GM19240 (cell line): Measurements from ENCODE around the gene TTLL9.

Experiments
- DNase-seq: peaks from one replicate; pipeline ENCODE4 v3.0.0; 2011; ENCODE audit warnings: low spot score; ENCODE audit not compliant: insufficient read length

The TTLL9 gene

GRCh38 chr20:31977080-31977479 is 106.6 kb downstream of the TTLL9 start:
- DNase-seq = no peak

DNA sequence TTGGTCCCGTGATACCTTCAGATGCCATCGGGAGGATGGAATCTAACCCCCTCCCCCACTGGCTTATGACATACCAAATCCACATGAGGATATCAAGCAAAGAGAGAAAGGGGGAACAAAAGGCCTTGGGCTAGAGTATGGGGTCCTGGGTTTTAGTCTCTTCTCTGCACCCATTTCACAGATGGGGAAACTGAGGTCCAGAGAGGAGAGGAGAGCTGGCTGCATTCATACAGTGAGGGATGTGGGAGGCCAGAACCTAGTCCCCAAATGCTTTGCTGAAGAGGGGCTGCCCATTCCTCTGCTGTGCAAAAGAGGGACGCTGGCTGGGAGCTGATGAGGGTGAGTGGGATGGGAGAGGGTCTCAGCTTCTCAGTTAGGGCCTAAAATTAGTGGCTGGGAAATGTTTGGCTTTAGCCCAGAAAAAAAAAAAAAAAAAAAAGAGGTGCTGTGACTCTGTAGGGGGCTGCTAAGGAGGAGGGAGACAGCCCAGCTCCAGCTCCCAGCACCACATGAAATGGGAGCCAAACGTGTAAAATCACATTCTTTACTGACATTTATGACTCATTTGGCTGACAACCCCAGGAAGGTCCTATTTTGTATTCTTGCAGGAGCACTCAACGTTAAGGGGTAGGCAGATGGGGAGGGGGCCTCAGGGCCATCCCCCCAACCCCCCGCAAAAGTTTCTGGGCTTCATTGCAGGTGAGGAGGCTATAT is 109.4 kb downstream of the TTLL9 start:
- no peak for DNase-seq

GRCh38 chr20:31981784-31982183 is 111.3 kb downstream of the TTLL9 start:
- no peak for DNase-seq

DNA sequence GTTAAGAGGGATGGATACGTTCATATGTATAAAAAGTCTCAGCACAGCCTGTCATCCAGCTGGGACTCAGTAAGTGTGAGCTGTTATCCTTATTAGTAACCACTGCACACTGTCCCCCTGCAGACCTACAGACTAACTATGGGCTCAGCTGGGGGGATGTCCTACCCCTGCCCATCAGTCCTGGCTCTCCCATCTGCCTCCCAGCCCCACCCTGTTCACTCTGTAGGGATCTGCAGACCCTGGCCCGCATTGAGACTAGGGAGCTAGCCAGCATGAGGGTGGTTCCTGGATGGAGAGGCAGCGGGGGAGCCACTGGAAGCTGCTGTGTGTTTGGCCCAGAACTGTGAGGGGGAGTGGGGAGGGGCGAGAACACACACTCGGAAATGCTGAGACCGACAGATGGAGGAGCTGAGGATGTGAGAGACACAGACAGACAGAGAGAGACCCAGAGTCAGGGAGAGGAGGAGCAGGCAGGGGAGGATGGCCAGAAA is 114.6 kb downstream of the TTLL9 start:
- DNase-seq = no peak

DNA sequence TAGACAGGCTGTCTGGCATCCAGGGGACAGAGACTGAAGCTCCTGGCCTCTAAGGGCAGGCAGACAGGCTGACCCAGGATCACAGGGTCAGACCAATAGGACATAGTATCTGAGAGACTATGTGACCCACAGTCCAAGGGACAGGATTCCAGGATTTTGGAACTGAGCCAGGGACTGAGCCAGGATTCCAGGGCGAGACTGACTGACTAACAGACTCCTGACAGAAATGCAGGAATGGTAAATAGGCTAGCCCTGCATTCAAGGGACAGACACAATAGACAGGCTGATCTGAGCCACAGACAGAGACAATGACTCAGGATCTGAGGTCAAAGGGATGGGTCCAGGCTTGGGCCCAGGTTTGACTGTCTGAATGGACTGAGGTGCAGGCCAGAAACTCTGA is 117.3 kb downstream of the TTLL9 start:
- DNase-seq = no peak

GRCh38 chr20:31988430-31989015 is 118.1 kb downstream of the TTLL9 start:
- no peak for DNase-seq

DNA sequence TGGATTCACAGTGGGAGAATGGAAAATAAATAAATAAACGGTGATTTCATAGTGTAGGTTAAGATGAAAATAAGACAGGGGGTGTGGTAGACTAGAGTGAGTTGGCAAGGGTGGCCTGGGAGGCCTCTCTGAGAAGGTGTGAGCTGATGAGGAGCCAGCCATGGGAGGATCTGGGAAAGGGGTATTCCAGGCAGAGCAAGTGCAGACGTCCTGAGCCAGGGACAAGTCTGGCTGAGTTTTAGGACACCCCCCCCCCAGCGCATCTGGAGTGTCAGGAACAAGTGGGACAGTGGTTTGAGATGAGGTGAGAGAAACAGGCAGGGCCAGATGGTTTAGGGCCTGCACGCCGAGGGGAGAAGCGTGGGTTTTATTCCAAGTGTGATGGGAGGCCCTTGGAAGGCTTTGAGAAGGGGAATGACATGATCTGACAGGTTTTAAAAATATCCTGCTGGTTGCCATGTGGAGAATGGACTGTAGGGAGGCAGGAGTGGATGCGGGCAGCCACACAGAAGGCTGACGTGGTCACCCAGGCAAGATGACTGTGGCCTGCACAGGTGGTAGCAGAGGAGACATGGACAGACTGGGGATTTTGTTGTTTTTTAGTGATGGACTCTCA is 118.7 kb downstream of the TTLL9 start:
- DNase-seq = no peak

- no peak for DNase-seq
Observed at GRCh38 chr20:31990641-31991338, 120.4 kb downstream of the TTLL9 start.

- DNase-seq = no peak
Observed at GRCh38 chr20:31991339-31991705, 120.9 kb downstream of the TTLL9 start.

DNA sequence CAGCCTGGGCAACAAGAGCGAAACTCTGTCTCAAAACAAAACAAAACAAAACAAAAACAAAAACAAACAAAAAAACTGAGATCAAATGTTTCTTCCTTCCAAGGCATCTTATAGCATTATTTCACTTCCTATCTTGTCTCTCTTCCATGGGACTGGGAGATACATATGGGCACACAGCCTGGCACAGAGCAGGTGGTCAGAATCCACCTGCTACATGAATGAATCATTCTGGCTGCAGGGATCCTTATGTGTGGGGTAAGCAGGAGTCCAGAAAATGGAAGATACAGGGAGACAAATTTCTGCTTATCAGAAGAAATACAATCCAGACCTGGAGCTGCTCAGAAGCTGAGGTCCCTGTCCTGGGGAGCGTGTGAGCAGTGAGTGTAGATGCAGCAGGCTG is 121.7 kb downstream of the TTLL9 start:
- DNase-seq = no peak
